Stomach (tissue), 9 donors: Measurements from ENCODE around the gene DNAJC1. TPM values are rescaled to one million over a fixed set of nuclear protein-coding genes. Genes with fewer than 3 reads are reported as not detected.
A peak's percentile ranks its signal among the peaks of the same experiment; 100 is the strongest.

Source experiments
- DNase-seq, 2 donors: peaks; one replicate each; pipeline versions ENCODE4 v3.0.0 to v3.0.0-alpha.2; 2013 to 2019
- H3K27ac ChIP-seq, 5 donors: fragments of 200-600 bp in 4 of 5; sonication (generic) in 4 of 5; one replicate each; pipeline ENCODE4 v1.5.1; 2013 to 2019; ENCODE audit warnings: mild to moderate bottlenecking in 1 of 5, moderate library complexity in 1 of 5
- H3K27me3 ChIP-seq, 3 donors: fragments of 200-600 bp; sonication (generic); one replicate each; pipeline ENCODE4 v1.5.1; 2017 to 2019; ENCODE audit warnings: mixed run types in 1 of 3
- H3K36me3 ChIP-seq, 4 donors: fragments of 200-600 bp; sonication (generic); 1 replicate in 3 of 4; 2 replicates in 1 of 4; pipeline ENCODE4 v1.5.1; 2016 to 2019
- H3K4me1 ChIP-seq, 4 donors: fragments of 200-600 bp; sonication (generic); one replicate each; pipeline ENCODE4 v1.5.1; 2016 to 2019
- H3K4me3 ChIP-seq, 4 donors: fragments of 200-600 bp; sonication (generic) in 3 of 4; one replicate each; pipeline ENCODE4 v1.5.1; 2016 to 2019; ENCODE audit warnings: mild to moderate bottlenecking in 1 of 4
- H3K9me3 ChIP-seq, 4 donors: fragments of 200-600 bp; sonication (generic); one replicate each; pipeline ENCODE4 v1.5.1; 2016 to 2019
- EP300 ChIP-seq: sonication (generic); formaldehyde crosslinking; IDR thresholded peaks from one replicate; pipeline ENCODE4 v1.6.1; 2017; ENCODE audit warnings: antibody characterized with exemption
- POLR2A ChIP-seq, 4 donors: fragments of 450-650 bp; IDR thresholded peaks; one replicate each; pipeline ENCODE4 v1.6.1; 2016; ENCODE audit warnings: antibody characterized with exemption in 4 of 4, control low read depth in 2 of 4, mild to moderate bottlenecking in 1 of 4, moderate library complexity in 1 of 4
- POLR2AphosphoS5 ChIP-seq, 3 donors: sonication (generic); formaldehyde crosslinking; IDR thresholded peaks; one replicate each; pipeline ENCODE4 v1.6.1; 2016; ENCODE audit warnings: antibody characterized with exemption in 3 of 3
- WGBS, 5 donors: extraction: QIAGEN DNeasy Blood & Tissue Kit in 3 of 5; methylation state at CpG; one replicate each; pipeline versions ENCODE4 v1.1.5 to v1.1.7; 2013 to 2018; 5-methylcytosine and 5-hydroxymethylcytosine counted together
- intact Hi-C: fragments of 100-400 bp; cut with DNase I; formaldehyde crosslinking; loops from one replicate; pipeline ENCODE4 v1.15.1; 2023; ENCODE audit warnings: low total_unique reads
- polyA plus RNA-seq, 3 donors: library from polyadenylated mRNA; stranded (reverse); fragments of 200-250 nt; gene quantifications; one replicate each; pipeline ENCODE4 v1.2.3, GENCODE V29; 2013
- total RNA-seq, 5 donors: library from RNA; depleted of rRNA; stranded (reverse); fragments of >200 nt; gene quantifications; one replicate each; pipeline versions ENCODE4 v1.1.0 to v1.2.3, GENCODE V29; 2014 to 2016
- TF ChIP-seq, protein P1 (sequence below), 7 experiments: fragments of 450-650 bp in 4 of 7; fragments of 200-600 bp in 3 of 7; sonication (generic) in 3 of 7; IDR thresholded peaks; one replicate each; pipeline ENCODE4 v1.5.1; 2016 to 2019; ENCODE audit warnings: antibody characterized with exemption in 7 of 7, control low read depth in 2 of 7, mild to moderate bottlenecking in 1 of 7
- donor health status: healthy with polysubstance abuse.
- donor health status: Bipolar disorder and iron deficiency.
- donor health status: healthy.

The DNAJC1 gene
- total and polyA plus RNA-seq, 8 donors: 16.3 to 344 (median 29.9) TPM

DNA sequence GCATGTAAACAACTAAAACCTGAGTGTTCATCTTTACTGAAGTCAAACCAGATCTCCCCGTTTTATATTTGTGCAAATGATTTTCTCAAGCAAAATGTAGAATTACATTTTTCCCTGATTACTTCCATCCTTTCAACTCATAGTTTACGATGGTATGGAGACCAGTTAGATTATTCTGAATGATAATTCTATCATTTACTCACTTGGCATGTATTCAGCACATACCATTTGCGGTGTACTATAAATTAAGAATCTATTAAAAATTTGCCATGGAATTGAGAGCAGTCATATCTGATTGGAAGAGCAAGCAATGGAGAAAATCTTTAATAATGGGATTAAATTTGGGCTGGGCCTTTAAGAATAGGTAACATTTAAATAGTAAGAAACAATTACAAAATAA lies 22.4 kb downstream of the DNAJC1 start:
- Histone ChIP-seq H3K9me3 (no peaks in the 10 kb centered on the region), H3K36me3 (no peaks in the 10 kb centered on the region), H3K27ac (no peak overlapping the region), H3K4me1 (peaks cover 0 to 33% (median 25%) of the 10 kb centered on the region in 4 donors), H3K27me3 (no peaks in the 10 kb centered on the region), H3K4me3 (no peak overlapping the region)
- WGBS, 5 donors: 78 to 90% (median 86%) methylated on average over 3 of the region's 3 CpGs
- intact Hi-C loops: no loop called here
- DNase-seq: no peak
- TF ChIP-seq POLR2A (IDR thresholded peaks at IDR 0.05) (no peak), POLR2AphosphoS5 (IDR thresholded peaks at IDR 0.05) (no peak), EP300 (no peak)
- TF ChIP-seq, protein P1, sequence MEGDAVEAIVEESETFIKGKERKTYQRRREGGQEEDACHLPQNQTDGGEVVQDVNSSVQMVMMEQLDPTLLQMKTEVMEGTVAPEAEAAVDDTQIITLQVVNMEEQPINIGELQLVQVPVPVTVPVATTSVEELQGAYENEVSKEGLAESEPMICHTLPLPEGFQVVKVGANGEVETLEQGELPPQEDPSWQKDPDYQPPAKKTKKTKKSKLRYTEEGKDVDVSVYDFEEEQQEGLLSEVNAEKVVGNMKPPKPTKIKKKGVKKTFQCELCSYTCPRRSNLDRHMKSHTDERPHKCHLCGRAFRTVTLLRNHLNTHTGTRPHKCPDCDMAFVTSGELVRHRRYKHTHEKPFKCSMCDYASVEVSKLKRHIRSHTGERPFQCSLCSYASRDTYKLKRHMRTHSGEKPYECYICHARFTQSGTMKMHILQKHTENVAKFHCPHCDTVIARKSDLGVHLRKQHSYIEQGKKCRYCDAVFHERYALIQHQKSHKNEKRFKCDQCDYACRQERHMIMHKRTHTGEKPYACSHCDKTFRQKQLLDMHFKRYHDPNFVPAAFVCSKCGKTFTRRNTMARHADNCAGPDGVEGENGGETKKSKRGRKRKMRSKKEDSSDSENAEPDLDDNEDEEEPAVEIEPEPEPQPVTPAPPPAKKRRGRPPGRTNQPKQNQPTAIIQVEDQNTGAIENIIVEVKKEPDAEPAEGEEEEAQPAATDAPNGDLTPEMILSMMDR (IDR thresholded peaks at IDR 0.05): no peak

DNA sequence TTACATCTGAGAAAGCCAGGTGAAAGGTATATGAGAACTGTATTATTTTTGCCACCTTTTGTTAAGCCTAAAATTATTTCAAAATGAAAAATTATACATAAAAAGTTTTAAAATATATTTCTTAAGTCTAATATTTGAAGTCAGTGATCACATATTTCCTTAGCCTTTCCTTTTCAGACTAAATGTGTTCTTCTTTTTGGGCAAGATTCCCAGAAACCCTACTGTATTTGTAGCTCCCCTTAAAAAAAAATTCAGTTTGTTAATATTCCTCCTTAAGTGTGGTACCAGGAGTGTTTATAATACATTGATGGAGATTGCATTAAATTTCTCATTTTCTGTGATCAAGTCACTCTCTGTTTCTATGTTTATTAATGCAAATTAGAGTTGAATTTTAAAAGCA lies 22.8 kb downstream of the DNAJC1 start:
- Histone ChIP-seq H3K9me3 (no peaks in the 10 kb centered on the region), H3K4me1 (peaks cover 0 to 37% (median 27%) of the 10 kb centered on the region in 4 donors), H3K27me3 (no peaks in the 10 kb centered on the region), H3K36me3 (no peaks in the 10 kb centered on the region), H3K27ac (no peak overlapping the region), H3K4me3 (no peak overlapping the region)
- peak in 1 of 2 donors; percentile 11 for DNase-seq
- TF ChIP-seq POLR2A (IDR thresholded peaks at IDR 0.05): no peak
- TF ChIP-seq EP300: no peak
- TF ChIP-seq, protein P1 (IDR thresholded peaks at IDR 0.05): no peak
- no peak for TF ChIP-seq POLR2AphosphoS5 (IDR thresholded peaks at IDR 0.05)
- intact Hi-C loops: no loop called here

DNA sequence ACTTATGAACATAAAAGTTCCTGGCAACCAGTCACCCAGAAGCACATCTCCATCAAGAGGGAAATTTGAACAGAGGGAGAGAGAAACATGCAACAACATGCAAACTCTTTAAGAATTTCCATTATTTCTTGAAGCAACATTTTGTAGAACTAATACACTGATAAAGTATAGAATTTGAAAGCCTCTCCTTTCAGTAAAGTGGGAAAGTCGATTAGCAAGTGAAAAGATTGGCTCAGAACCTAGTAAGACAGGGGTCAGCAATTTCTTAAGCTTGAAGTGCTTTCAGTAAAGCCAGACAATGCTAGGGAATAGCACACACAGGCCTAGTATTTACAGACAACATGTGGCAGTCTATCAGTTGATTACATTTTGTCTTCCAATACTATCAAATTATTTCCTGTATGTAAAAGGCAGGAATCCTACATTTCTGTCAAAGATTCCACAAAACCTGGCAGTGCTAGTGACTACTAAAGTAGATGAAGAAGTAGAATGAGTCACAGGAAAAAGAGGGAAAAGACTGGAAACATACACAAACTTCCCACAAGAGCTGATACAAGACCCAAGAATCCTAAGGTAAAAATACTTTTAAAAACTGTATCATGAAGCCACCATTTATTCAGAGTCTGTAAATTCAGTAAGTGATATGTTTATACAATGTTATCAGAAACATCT lies 25.2 kb downstream of the DNAJC1 start:
- no peak overlapping the region for H3K27ac ChIP-seq
- H3K4me3 ChIP-seq: no peak overlapping the region
- DNase-seq: no peak
- no peaks in the 10 kb centered on the region for H3K36me3 ChIP-seq
- WGBS, 5 donors: 13 to 19% (median 14%) methylated on average over 1 of the region's 1 CpG
- no peak for TF ChIP-seq POLR2A (IDR thresholded peaks at IDR 0.05)
- TF ChIP-seq, protein P1 (IDR thresholded peaks at IDR 0.05): no peak
- TF ChIP-seq POLR2AphosphoS5 (IDR thresholded peaks at IDR 0.05): no peak
- TF ChIP-seq EP300: no peak
- peaks cover 0 to 44% (median 31%) of the 10 kb centered on the region in 4 donors for H3K4me1 ChIP-seq
- H3K9me3 ChIP-seq: no peaks in the 10 kb centered on the region
- intact Hi-C loops: no loop called here
- no peaks in the 10 kb centered on the region for H3K27me3 ChIP-seq

DNA sequence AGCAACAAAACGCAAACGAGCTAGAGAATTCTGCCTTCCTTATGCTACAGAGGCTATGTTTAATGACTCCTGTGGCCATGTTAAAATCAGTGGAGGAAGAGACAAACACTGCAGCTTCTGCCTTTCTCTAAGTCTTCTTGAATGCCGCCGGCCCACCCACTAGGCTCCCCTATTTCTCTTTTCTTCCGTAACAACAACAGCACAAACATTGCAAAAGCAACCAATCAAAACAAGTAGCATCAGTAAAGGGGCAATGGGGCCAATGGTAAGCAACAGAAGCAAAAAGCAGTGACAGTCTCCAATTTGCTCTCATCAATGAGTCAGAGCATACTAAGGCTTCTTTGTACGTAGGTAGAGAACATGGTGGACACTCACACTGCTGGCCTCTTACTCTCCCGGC lies 26.8 kb downstream of the DNAJC1 start:
- Histone ChIP-seq H3K27ac (no peak overlapping the region), H3K27me3 (no peaks in the 10 kb centered on the region), H3K4me3 (no peak overlapping the region), H3K9me3 (no peaks in the 10 kb centered on the region), H3K36me3 (no peaks in the 10 kb centered on the region), H3K4me1 (peaks cover 0 to 56% (median 34%) of the 10 kb centered on the region in 4 donors)
- whole genome bisulfite sequencing, 5 donors: 92 to 96% (median 94%) methylated on average over 7 of the region's 7 CpGs
- no peak for DNase-seq
- intact Hi-C loops: no loop called here
- TF ChIP-seq, protein P1 (IDR thresholded peaks at IDR 0.05): no peak
- TF ChIP-seq POLR2AphosphoS5 (IDR thresholded peaks at IDR 0.05) (no peak), EP300 (no peak), POLR2A (IDR thresholded peaks at IDR 0.05) (no peak)
